Fibroblast of mammary gland (primary cell): ENCODE data around the gene RNPS1.

Experiments
- DNase-seq: peaks from one replicate; pipeline ENCODE4 v3.0.0-alpha.2; 2010; ENCODE audit warnings: low read depth
- H3K4me3 ChIP-seq: 2 replicates; pipeline ENCODE4 v1.5.1; 2011; ENCODE audit warnings: low read depth, mild to moderate bottlenecking, low read length, moderate library complexity; ENCODE audit not compliant: control insufficient read depth
- CTCF ChIP-seq: conservative IDR thresholded peaks from 2 replicates; pipeline ENCODE4 v1.5.1; 2011; ENCODE audit warnings: low read depth, low read length, inconsistent platforms; ENCODE audit not compliant: control insufficient read depth, insufficient read depth

The RNPS1 gene

GRCh38 chr16:2233872-2234812 lies 33.8 kb downstream of the RNPS1 start:
- no peak for TF ChIP-seq CTCF
- DNase-seq: no peak
- no peak overlapping the region for H3K4me3 ChIP-seq

- no peak for TF ChIP-seq CTCF
- H3K4me3 ChIP-seq: no peak overlapping the region
Measured at GRCh38 chr16:2233046-2233775, 34.7 kb downstream of the RNPS1 start.

GRCh38 chr16:2232094-2232990 lies 35.6 kb downstream of the RNPS1 start:
- DNase-seq: no peak

More at GRCh38 chr16:2233046-2233775, 34.7 kb downstream of the RNPS1 start:
- DNase-seq: no peak

DNA sequence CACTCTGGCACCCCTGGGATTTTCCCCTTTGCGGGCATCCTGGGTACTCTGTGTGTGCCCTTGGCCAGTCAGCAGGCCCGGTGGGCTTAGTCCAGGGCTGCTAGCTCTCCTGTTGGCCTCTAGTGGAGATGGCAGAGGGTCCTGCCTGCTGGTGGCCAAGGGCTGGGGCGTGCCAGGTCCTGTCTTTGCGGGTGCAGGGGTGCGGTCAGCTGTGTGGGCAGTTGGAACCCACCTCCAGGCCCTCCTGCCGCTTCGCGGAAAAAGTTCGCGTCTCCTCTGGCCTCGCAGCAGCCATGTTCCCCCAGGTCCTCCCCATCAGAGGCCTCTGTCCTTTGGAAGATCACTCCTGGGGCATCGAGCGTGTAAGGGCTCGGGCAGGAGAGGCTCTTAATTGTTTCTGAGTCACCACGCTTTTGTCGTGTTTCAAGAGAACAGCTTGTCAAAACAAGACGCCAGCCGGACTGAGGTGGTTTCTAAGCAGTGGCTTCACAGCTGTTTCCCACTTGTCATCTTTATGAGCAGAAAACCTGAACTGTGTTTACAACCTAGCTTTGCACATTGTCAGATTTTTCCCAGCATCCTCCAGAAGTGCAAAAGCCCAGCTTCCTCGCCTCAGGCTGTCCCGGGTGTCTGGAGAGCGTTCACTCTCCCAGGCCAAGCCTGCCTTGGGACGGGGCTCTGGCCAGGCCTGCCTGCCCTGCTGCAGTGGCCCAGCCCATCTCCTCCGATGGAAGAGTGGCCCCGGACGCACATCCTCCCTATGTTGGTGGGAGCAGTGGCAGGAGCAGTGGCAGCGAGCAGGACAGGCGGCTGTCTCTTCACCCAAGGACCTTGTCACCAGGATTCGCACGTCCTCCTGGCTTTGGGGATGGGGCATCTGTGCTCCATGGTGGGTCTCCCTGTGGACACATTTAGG lies 36.7 kb downstream of the RNPS1 start:
- no peak for DNase-seq
- no peak overlapping the region for H3K4me3 ChIP-seq
- no peak for TF ChIP-seq CTCF

More at GRCh38 chr16:2232094-2232990, 35.6 kb downstream of the RNPS1 start:
- TF ChIP-seq CTCF: no peak
- H3K4me3 ChIP-seq: no peak overlapping the region

GRCh38 chr16:2230376-2230775 lies 37.5 kb downstream of the RNPS1 start:
- no peak for TF ChIP-seq CTCF
- DNase-seq: no peak
- no peak overlapping the region for H3K4me3 ChIP-seq
